Measurements from ENCODE around the gene SPATS2L.

The SPATS2L gene

GRCh38 chr2:200377355-200378336, 71.2 kb downstream of the SPATS2L start:
- no peak for DNase-seq (ENCODE audit: low spot score)

GRCh38 chr2:200378652-200379290, 72.3 kb downstream of the SPATS2L start:
- no peak for DNase-seq (ENCODE audit: low spot score)

GRCh38 chr2:200379481-200380090, 73.1 kb downstream of the SPATS2L start:
- DNase-seq (ENCODE audit: low spot score) = no peak

- no peak for DNase-seq (ENCODE audit: low spot score)
These were observed 73.6 kb downstream of the SPATS2L start for GRCh38 chr2:200380091-200380561.

- no peak for DNase-seq (ENCODE audit: low spot score)
These were observed 74.5 kb downstream of the SPATS2L start for GRCh38 chr2:200380833-200381542.

GRCh38 chr2:200382874-200383273, 76.4 kb downstream of the SPATS2L start:
- no peak for DNase-seq (ENCODE audit: low spot score)

- no peak for DNase-seq (ENCODE audit: low spot score)
These were observed 77.1 kb downstream of the SPATS2L start for GRCh38 chr2:200383380-200384110.

- no peak for DNase-seq (ENCODE audit: low spot score)
These were observed 78.7 kb downstream of the SPATS2L start for GRCh38 chr2:200385063-200385635.

- DNase-seq (ENCODE audit: low spot score) = no peak
These were observed 86.7 kb downstream of the SPATS2L start for GRCh38 chr2:200393191-200393590.

GRCh38 chr2:200394045-200394444, 87.6 kb downstream of the SPATS2L start:
- DNase-seq (ENCODE audit: low spot score) = no peak

- DNase-seq (ENCODE audit: low spot score) = no peak
These were observed 90.3 kb downstream of the SPATS2L start for GRCh38 chr2:200396781-200397242.

- DNase-seq (ENCODE audit: low spot score) = no peak
These were observed 91.3 kb downstream of the SPATS2L start for GRCh38 chr2:200397785-200398184.

- DNase-seq (ENCODE audit: low spot score) = peak; percentile 52
These were observed 92.6 kb downstream of the SPATS2L start for GRCh38 chr2:200399046-200399445.

GRCh38 chr2:200399636-200400035, 93.1 kb downstream of the SPATS2L start:
- no peak for DNase-seq (ENCODE audit: low spot score)

- no peak for DNase-seq (ENCODE audit: low spot score)
These were observed 97.3 kb downstream of the SPATS2L start for GRCh38 chr2:200403814-200404213.

GRCh38 chr2:200404615-200405014, 98.1 kb downstream of the SPATS2L start:
- no peak for DNase-seq (ENCODE audit: low spot score)

- peak; percentile 97 for DNase-seq (ENCODE audit: low spot score)
These were observed 99.3 kb downstream of the SPATS2L start for GRCh38 chr2:200405599-200406298.

- DNase-seq (ENCODE audit: low spot score) = no peak
These were observed 99.9 kb downstream of the SPATS2L start for GRCh38 chr2:200406379-200406778.

- DNase-seq (ENCODE audit: low spot score) = peak; percentile 58
These were observed 102.2 kb downstream of the SPATS2L start for GRCh38 chr2:200408428-200409316.

All from RKO (cell line).